HEK293T (cell line): Measurements from ENCODE around the gene MTMR1.

Experiments used
- CTCF ChIA-PET: fragments of 350-600 bp; formaldehyde crosslinking; extraction: SDS; loops from one replicate; lab custom pipeline; 2021; ENCODE audit warnings: antibody characterized with exemption, inconsistent platforms; lab: Yijun Ruan, JAX
- POLR2A ChIA-PET: fragments of 350-600 bp; formaldehyde crosslinking; extraction: SDS; loops from one replicate; lab custom pipeline; 2020; ENCODE audit warnings: antibody characterized with exemption, inconsistent platforms; lab: Yijun Ruan, JAX
- DNase-seq: peaks from one replicate; pipeline ENCODE4 v3.0.0; 2012; ENCODE audit warnings: mixed read lengths; ENCODE audit errors: extremely low spot score
- ARNT ChIP-seq: fragments of 450-650 bp; IDR thresholded peaks from 2 replicates; pipeline ENCODE4 v1.6.1; 2017; ENCODE audit warnings: mild to moderate bottlenecking
- BHLHE40 ChIP-seq: fragments of 450-650 bp; IDR thresholded peaks from 2 replicates; pipeline ENCODE4 v1.6.1; 2016; ENCODE audit warnings: mild to moderate bottlenecking, moderate library complexity, borderline replicate concordance
- CTBP1 ChIP-seq: fragments of 450-650 bp; IDR thresholded peaks from 2 replicates; pipeline ENCODE4 v1.6.1; 2016; ENCODE audit warnings: borderline replicate concordance
- ELF4 ChIP-seq: fragments of 450-650 bp; IDR thresholded peaks from 2 replicates; pipeline ENCODE4 v1.6.1; 2017; ENCODE audit warnings: antibody characterized with exemption
- FOXA1 ChIP-seq: fragments of 450-650 bp; IDR thresholded peaks from 2 replicates; pipeline ENCODE4 v1.6.1; 2016; ENCODE audit warnings: mild to moderate bottlenecking
- FOXK2 ChIP-seq: fragments of 450-650 bp; IDR thresholded peaks from 2 replicates; pipeline ENCODE4 v1.6.1; 2016; ENCODE audit warnings: mild to moderate bottlenecking
- FOXM1 ChIP-seq: fragments of 450-650 bp; IDR thresholded peaks from 2 replicates; pipeline ENCODE4 v1.6.1; 2017; ENCODE audit warnings: mild to moderate bottlenecking, borderline replicate concordance
- HDGF ChIP-seq: fragments of 450-650 bp; IDR thresholded peaks from 2 replicates; pipeline ENCODE4 v1.6.1; 2017; ENCODE audit warnings: antibody characterized with exemption, borderline replicate concordance
- L3MBTL2 ChIP-seq: fragments of 450-650 bp; conservative IDR thresholded peaks from 2 replicates; pipeline ENCODE4 v1.6.1; 2016; ENCODE audit warnings: mild to moderate bottlenecking
- LEF1 ChIP-seq: fragments of 450-650 bp; IDR thresholded peaks from 2 replicates; pipeline ENCODE4 v1.6.1; 2017; ENCODE audit warnings: mild to moderate bottlenecking, borderline replicate concordance
- NFRKB ChIP-seq: fragments of 450-650 bp; IDR thresholded peaks from 2 replicates; pipeline ENCODE4 v1.6.1; 2016; ENCODE audit warnings: mild to moderate bottlenecking, moderate library complexity
- SP1 ChIP-seq: fragments of 450-650 bp; IDR thresholded peaks from 2 replicates; pipeline ENCODE4 v1.6.1; 2017
- SUZ12 ChIP-seq: fragments of 450-650 bp; IDR thresholded peaks from 2 replicates; pipeline ENCODE4 v1.6.1; 2016; ENCODE audit warnings: mild to moderate bottlenecking
- TARDBP ChIP-seq: fragments of 450-650 bp; IDR thresholded peaks from 2 replicates; pipeline ENCODE4 v1.6.1; 2016
- ZNF384 ChIP-seq: fragments of 450-650 bp; IDR thresholded peaks from 2 replicates; pipeline ENCODE4 v1.6.1; 2016
- TF ChIP-seq, protein P1 (sequence below): fragments of 450-650 bp; IDR thresholded peaks from 2 replicates; pipeline ENCODE4 v1.6.1; 2016

Gene MTMR1

DNA sequence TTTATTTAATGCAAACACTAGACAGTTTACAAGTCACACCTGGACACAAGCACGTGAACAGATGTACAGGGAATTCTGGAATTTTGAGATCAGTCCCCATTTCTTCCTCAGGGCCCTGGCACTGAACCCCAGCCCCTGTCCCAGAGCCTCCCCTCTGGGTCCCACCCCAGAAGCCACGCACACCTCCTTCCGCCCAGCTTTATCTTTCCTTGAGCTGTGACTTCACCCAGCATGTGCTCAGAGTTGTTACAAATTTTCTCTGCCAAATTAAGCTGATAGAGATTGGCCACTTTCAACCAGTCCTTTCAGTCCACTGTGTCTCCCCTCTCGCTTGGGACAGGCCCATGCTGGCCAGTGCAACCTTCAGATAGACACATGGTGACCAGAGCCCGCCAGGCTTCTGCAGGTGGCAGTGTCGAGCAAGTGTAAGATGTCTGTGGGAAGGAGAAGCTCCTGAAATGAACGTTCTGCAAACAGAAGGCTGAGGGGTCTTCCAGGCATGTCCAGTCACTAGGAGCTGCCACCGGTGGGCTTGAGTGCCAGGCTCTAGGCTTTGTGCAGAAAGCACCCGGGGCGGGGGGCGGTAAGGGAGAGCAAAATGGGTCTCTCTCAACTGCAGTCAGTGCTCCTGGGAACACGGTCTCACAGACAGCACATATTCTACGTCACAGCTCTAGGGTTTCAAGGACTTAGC, 73.3 kb downstream of the MTMR1 start:
- ChIA-PET CTCF (interaction anchor here (0.5 to 1.4 kb wide), 3 partner anchors 15 to 315 kb away, joined by 3 read pairs; no protein-coding TSS in a partner anchor), POLR2A (no interaction called here)
- no peak for DNase-seq
- no peak for TF ChIP-seq CTBP1
- no peak for TF ChIP-seq LEF1
- no peak for TF ChIP-seq ARNT
- TF ChIP-seq, protein P1, sequence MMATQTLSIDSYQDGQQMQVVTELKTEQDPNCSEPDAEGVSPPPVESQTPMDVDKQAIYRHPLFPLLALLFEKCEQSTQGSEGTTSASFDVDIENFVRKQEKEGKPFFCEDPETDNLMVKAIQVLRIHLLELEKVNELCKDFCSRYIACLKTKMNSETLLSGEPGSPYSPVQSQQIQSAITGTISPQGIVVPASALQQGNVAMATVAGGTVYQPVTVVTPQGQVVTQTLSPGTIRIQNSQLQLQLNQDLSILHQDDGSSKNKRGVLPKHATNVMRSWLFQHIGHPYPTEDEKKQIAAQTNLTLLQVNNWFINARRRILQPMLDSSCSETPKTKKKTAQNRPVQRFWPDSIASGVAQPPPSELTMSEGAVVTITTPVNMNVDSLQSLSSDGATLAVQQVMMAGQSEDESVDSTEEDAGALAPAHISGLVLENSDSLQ: no peak
- no peak for TF ChIP-seq TARDBP
- TF ChIP-seq ZNF384: no peak
- no peak for TF ChIP-seq FOXK2
- no peak for TF ChIP-seq NFRKB
- TF ChIP-seq ELF4: no peak
- no peak for TF ChIP-seq FOXM1
- no peak for TF ChIP-seq SUZ12
- no peak for TF ChIP-seq FOXA1
- TF ChIP-seq BHLHE40: no peak
- TF ChIP-seq SP1: no peak
- no peak for TF ChIP-seq HDGF
- TF ChIP-seq L3MBTL2: no peak

DNA sequence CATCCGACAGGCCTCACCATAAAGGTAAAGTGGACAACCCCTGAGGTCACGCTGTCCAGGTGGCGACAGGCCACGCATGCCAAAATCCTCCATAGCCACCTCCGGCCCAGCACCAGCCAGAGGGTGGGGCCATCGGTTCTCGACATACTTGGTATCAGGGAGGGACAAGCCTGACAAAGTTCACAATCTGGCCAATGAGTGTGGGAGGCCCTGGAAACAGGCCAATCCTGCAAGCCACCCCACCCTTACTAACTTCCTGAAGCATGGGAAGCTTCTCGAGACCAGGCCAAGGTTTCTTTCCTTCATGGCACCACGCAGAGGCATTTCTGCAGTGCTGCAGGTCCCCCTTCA, 73.8 kb downstream of the MTMR1 start:
- no peak for TF ChIP-seq BHLHE40
- no peak for DNase-seq
- ChIA-PET CTCF (interaction anchor here (0.5 to 0.8 kb wide), 2 partner anchors 16 to 162 kb away, joined by 3 read pairs; no protein-coding TSS in a partner anchor), POLR2A (no interaction called here)

DNA sequence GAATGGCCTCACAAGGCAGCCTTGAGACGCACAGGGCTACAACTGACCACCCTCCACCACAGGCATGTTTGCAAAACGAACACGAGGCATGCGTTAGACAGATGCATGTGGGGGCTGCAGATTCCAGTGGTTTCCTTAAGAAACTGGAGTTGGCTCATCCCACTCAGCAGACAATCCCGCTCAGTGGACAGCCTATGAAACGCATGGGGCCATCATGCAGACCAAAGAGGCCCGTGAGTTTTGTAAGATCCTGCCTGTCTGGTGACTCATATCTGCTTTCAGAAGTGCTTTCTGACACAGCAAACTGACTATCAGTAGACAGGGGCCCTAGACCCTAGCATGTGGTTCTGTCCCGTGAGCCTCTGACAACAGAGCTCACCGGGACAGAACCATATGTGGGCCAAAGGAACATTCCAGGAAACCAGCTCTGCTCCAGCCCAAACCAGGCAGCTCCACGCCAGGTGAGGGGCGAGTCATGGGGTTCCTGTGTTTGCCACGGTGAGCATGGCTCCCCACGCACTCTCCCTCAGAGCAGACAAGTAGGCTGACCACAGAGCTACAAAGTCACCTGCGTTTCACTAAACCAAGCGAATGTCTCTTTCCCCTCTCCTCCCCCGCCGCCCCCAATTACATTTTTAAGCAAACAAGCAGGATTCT, 74.4 kb downstream of the MTMR1 start:
- ChIA-PET POLR2A (no interaction called here), CTCF (interaction anchor here (0.5 to 0.9 kb wide), 2 partner anchors 161 to 315 kb away, joined by 3 read pairs; no protein-coding TSS in a partner anchor)
- TF ChIP-seq SP1: no peak
- TF ChIP-seq LEF1: no peak
- TF ChIP-seq TARDBP: no peak
- no peak for TF ChIP-seq ZNF384
- no peak for TF ChIP-seq BHLHE40
- no peak for TF ChIP-seq SUZ12
- no peak for TF ChIP-seq FOXM1
- TF ChIP-seq FOXA1: no peak
- no peak for TF ChIP-seq ARNT
- TF ChIP-seq ELF4: no peak
- no peak for TF ChIP-seq L3MBTL2
- no peak for TF ChIP-seq NFRKB
- DNase-seq: no peak

DNA sequence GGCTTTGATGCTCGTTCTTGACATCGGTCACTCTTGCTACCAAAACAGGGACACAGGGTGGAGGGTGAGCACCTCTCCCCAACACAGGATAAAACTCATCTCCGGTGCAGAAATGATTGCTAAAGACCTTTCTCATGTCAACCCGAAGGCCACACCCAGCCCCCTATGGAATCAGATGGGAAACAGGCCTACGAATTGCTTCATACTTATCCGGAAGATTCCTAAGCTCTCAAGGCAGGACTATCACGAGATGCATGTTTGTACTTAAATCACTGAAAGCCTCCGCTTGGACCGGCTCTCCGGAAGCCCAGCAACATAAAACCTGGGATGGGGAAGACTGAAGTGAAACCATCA, 74.9 kb downstream of the MTMR1 start:
- DNase-seq: no peak
- ChIA-PET CTCF (interaction anchor here (0.9 kb wide), 1 partner anchor 314 kb away, joined by 3 read pairs; no protein-coding TSS in a partner anchor), POLR2A (no interaction called here)
- TF ChIP-seq HDGF: no peak
- TF ChIP-seq ARNT: no peak
- TF ChIP-seq, protein P1: no peak
- TF ChIP-seq ZNF384: no peak
- TF ChIP-seq LEF1: no peak
- no peak for TF ChIP-seq L3MBTL2
- no peak for TF ChIP-seq FOXK2
- no peak for TF ChIP-seq CTBP1
- no peak for TF ChIP-seq SP1
- TF ChIP-seq NFRKB: no peak
- no peak for TF ChIP-seq FOXA1
- TF ChIP-seq TARDBP: no peak
- no peak for TF ChIP-seq BHLHE40
- TF ChIP-seq SUZ12: no peak

DNA sequence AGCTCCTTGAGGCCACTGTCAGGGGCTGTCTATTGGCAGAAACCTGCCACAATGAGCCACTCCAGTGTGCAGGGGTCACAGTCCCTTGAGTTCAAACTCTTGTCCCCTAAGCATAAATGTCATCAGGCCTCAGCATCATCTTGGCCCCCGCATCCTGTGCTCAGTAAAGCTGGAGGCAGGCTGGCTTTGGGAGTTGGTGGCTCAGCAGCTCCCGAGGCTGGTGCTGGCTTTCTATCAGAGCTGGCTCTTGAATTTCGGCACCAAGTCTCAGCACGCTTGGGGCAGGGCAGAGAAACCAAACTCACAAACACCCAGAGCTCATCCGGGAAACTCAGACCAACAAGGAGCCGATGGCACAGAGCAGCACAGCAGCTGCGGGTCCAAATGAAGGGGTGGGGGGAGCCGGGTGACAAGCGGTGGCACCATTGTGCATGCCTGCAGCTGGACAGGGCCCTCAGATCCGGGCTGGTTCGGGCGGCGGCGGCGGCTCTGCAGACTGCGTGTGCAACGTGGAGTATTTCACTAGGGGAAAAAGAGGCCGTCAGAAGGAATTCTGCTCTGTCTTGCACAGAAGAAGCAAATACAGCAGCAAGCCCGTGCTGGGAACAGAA, 75.5 kb downstream of the MTMR1 start:
- TF ChIP-seq FOXM1: no peak
- TF ChIP-seq ELF4: no peak
- TF ChIP-seq NFRKB: no peak
- no peak for TF ChIP-seq SP1
- no peak for TF ChIP-seq FOXK2
- TF ChIP-seq SUZ12: no peak
- TF ChIP-seq HDGF: no peak
- TF ChIP-seq FOXA1: no peak
- no peak for TF ChIP-seq ZNF384
- TF ChIP-seq CTBP1: no peak
- TF ChIP-seq TARDBP: no peak
- no peak for TF ChIP-seq ARNT
- TF ChIP-seq L3MBTL2: no peak
- TF ChIP-seq, protein P1: no peak
- no peak for TF ChIP-seq BHLHE40
- TF ChIP-seq LEF1: no peak
- CTCF ChIA-PET: interaction anchor here (0.9 kb wide), 1 partner anchor 314 kb away, joined by 3 read pairs; no protein-coding TSS in a partner anchor
- POLR2A ChIA-PET: no interaction called here
- DNase-seq: no peak
